NCI-H748 (cell line): Measurements from ENCODE around the gene CGRRF1.

ENCODE experiments used
- DNase-seq: peaks from one replicate; lab custom pipeline; 2025; ENCODE audit not compliant: unreplicated experiment; lab: John Stamatoyannopoulos, UW

The CGRRF1 gene, protein sequence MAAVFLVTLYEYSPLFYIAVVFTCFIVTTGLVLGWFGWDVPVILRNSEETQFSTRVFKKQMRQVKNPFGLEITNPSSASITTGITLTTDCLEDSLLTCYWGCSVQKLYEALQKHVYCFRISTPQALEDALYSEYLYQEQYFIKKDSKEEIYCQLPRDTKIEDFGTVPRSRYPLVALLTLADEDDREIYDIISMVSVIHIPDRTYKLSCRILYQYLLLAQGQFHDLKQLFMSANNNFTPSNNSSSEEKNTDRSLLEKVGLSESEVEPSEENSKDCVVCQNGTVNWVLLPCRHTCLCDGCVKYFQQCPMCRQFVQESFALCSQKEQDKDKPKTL

DNA sequence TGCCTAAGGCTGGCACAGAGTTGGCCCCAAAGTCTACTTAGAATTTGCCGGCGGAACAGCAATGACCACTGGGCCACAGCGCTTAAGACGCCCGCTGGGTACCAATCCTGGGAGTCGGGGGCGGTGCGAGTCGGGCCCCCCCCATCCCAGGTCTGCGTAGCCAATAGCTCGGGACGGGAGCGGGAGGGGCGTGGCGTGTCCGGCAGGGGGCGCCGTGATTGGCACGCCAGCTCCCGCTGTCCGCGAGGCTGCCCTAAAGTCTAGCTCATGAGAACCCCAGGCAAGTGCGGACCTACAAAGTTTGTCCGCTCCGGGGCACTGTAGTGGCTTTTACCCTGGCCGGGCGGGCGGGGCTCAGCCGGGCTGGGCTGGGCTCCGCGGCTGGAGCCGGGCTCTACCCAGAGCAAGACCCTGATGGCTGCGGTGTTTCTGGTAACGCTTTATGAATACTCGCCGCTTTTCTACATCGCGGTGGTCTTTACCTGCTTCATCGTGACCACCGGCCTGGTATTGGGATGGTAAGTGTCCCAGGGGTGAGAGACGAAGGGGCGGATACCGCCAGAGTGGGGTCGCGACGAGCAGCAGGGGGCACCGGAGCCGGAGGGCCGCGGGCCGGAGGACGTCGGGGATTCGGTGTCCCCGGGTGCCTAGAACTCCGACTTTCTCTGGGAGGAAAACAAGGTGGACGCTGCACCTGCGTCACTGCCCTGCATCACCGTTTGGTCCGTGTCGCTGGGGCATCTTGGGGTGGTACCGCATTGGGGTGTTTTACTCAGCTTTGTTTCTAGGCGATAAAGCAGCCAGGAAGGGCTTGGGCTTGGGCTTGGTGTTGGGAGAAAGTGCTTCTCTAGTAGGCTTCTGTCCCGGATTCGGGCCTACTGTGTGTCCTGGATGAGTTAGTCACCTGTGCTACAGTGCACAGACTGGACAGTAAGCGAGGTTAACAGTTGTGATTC lies at the start of gene CGRRF1:
TSS of gene CGRRF1 (plus strand) at position 361 of the 956 bp plus-strand sequence. CDS start at position 415, 54 bp downstream.
- DNase-seq = peak; percentile 98

DNA sequence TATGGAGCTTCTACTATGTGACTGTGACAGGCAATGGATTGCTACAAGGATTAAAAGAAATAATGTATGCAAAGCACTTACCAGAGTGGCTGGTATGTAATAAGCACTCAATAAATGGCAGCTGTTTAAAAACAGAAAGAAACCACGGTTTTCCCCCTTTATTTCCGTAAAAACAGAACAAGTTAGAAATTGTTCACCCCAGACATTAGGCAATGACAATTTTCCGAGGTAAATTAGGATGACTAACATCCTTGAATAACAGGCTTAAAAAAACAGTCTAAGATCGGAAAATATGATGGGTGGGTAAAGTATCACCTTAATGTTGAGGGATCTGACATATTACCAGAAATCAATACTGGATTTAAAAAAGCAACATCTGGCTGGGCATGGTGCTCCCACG lies 47.7 kb upstream of the CGRRF1 start:
- DNase-seq = no peak

DNA sequence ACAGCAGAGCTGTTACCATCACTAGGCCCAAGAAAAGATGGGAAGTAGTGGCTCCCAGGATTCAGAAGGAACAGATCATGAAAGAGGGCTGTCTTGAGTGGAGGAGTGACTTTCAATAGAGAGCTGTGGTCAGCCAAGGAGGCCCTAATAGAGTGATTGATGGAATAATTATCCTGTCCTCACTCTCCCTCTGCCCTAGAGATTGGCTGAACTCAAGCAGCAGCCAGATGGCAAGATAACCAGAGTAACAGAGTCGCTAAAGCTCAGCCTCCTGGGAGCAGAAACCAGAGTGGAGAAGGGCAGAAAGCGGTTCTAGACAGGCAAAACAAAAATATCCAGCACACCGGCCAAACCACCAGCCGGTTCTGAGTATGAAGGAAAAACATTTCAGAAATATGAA lies 44.1 kb upstream of the CGRRF1 start:
- no peak for DNase-seq

DNA sequence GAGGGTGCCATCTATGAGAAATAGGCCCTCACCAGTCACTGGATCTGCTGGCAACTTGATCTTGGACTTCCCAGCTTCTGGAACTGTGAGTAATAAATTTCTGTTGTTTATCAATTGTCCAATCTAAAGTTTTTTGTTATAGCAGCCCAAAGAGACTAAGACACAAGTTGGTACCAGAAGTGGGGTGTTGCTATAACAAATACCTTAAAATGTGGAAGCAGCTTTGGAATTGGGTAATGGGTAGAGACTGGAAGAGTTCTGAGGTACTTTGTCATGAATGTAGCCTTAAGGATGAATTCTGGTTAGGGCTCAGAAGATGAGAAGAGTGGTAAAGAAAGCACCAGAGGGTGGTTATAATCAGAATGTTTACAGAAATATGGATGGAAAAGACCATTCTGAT lies 42.4 kb upstream of the CGRRF1 start:
- DNase-seq = no peak

DNA sequence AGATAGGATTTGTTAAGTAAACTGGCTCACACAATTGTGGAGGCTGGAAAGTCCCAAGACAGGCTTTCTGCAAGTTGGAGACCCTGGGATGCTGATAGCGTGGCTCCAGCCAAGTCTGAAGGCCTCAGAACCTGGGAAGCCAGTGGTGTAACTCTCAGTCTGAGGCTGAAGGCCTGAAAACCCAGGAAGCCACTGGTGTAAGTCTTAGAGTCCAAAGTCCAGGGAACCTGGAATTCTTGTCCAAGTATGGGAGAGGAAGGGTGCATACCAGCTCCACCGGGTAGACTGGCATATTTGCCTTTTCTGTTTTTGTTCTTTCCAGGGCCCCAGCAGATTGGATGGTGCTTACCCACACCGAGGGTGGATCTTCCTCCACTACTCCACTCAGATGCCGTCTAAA lies 39.0 kb upstream of the CGRRF1 start:
- no peak for DNase-seq

DNA sequence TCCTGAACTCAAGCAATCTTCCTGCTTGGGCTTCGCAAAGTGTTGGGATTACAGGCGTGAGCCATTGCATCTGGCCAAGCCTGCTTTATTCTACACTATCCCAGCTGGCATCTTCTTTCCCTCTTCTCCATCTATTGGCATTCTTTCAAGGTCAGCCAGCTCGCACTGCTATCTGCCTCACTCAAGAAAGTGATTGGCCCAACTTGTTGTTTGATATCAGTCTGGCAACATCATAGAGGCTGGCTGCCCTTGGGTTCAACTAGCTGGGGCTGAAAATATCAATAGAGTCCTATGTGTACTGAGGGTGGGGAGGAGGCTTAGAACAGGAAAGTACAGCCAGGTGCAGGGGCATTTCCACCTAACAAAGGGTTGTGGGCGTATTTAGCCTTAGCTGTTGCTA lies 38.1 kb upstream of the CGRRF1 start:
- DNase-seq = no peak

DNA sequence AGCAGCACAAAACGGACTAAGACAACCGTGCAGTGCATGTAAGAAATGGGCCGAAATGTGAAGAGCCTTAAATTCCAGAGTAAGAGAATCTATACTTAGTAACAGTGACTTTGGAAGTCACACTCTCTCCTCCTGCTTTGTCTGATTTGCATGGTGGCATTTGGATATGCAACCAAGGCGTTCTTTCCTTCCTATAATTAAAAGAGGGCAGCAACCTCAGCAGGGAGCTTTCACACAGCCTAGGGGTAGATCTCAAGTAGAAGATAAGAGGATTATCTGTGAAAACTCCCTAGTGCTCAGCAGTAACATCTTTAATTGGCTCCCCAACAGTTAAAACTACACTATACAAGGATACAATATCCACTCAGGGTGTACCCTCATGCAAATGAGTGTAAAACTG lies 37.4 kb upstream of the CGRRF1 start:
- no peak for DNase-seq

DNA sequence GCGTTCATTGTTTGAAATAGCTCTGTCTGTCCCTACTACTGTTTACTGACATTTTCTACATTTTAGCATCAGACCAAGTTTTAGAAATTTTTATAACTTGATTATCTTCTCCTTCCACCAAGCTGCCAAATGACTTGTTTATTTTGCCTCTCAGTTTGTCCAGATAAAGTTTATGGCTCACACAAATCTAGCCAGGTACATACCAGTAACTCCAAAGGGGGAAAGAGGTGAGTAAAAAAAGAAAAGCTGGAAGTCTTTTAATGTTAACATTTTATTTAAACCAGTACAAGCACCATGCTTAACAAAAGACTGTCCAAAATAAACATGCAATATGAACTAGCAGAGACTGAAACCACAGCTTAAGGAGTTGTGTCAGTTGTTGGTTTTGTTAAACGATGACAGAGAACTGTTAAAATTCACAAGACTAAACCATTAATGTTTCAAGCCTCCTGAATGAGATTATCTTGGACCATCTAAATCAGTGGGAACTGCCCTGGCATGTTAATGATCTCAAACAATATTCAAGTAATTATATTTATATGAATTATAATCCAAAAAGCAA lies 35.4 kb upstream of the CGRRF1 start:
- DNase-seq = no peak

DNA sequence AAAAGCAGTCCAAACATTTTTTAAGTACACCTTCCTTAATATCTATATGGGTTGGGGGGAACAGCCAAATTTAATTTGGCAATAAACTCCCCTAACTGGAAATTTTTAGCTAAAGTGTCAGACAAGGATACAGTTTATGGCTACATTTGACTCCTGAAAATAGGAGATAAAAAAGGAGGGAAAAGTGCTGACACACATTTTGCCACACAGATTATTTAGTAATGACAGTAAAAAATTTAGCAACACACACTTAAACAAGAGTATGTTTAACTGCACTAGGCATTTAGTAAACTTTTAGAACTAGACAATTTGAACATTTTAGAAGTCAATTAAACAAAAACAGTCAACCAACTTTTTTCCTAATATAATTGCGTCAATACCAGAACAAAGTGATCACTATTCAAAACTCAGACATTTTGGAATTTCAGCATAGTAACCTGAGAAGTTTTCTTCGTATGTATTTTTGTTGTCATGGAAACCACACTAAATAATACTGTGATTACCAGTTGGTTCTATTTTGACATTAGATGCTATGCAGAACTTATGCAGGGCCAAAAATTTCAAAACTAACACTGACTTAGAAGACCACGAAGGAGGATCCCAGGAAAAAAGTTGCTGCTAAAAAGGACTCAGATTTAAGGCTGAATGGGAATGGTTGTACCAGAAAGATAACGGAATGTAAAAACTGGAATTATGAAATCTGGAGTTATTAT lies 34.4 kb upstream of the CGRRF1 start:
- DNase-seq = no peak

DNA sequence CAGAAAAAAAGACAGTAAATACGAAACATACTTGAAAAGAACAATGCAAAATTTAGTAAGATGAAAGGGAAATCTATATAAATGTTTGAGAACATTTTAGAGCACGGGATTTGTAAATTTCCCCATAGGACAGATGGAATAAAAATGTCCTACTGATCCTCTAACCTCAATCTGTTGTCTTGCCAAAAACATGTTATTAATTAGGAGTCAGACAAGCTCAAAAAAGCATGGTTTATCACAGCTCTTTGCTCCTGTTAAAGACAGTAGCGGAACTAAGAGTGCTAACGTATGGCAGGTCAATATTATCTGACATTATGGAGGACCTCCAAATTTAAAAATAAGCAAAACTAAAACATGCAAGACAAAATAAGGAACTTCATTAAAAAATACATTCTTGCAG lies 33.8 kb upstream of the CGRRF1 start:
- no peak for DNase-seq

DNA sequence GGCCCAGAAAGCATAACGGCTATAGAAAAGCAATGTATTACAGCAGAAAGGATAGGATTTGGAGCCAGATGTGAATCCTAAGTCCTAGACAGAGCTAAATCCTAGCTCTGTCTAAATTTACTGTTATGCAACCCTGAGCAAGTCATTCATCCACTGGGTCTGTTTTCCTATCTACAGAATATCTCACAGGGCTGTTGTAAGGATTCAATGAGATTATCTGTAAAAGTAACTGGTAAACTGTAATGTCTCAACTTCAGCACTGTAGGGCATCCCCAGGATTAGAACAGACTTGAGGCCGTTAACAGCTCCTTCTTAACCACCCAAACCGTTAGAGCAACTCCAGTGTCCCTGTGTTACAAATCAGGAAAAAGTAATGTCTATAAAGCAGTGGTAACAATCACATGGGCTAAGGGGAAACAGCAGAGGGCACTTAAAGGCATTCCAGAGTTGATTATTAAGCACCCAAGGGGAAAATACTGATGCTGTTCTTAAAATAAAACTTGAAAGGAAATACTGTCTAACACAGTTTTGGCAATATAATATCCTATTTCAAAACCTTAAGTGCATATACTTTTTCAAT lies 31.0 kb upstream of the CGRRF1 start:
- DNase-seq = no peak

DNA sequence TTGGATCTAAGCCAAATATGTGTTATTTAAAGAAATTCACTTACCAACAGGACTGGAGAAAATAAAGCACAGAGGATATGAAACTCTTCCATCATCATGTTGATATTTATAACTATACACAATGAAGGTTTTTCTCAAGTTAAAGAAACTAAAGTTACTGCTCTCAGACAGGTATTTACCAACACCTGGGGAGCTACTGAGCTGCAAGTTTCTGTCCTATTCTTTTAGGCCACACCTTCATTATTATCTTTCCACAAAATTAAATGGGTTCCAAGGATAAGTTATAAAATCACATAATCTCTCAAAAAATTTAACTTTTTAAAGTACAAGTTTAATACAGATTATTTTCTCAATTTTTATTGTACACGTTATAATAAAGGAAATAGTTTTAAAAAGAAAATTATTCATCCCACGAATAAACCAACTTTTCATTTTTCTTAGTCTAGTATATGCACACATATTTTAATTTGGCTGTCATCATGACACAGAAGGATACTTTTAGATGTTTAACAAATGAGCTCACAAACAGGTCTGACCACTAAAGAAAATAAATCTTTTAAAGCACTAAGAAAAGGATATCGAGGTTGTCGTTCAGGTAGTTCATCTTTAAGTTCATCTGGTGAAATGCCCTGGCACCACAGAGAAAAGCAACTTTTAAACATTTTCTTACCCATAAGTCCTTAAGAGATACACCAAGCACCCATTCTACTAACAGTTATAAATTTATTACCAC lies 28.7 kb upstream of the CGRRF1 start:
- DNase-seq = no peak

DNA sequence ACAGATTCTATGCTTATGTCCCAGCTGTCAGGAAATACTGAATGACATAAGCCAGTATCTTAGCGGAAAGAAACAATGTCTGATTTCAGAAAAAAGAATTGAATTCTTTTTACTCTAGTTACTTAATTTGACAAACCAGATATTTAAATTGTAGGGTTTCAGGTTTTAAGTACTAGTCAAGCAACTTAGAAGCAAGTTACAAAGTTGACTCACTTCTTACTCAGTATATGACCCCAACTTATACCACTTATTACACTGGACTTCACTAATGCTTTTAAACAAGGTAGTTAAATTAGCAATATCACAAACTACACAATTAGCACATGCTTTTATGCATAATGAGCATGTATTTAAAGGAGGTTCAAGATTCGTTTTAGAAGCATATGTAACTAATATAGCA lies 28.0 kb upstream of the CGRRF1 start:
- no peak for DNase-seq

DNA sequence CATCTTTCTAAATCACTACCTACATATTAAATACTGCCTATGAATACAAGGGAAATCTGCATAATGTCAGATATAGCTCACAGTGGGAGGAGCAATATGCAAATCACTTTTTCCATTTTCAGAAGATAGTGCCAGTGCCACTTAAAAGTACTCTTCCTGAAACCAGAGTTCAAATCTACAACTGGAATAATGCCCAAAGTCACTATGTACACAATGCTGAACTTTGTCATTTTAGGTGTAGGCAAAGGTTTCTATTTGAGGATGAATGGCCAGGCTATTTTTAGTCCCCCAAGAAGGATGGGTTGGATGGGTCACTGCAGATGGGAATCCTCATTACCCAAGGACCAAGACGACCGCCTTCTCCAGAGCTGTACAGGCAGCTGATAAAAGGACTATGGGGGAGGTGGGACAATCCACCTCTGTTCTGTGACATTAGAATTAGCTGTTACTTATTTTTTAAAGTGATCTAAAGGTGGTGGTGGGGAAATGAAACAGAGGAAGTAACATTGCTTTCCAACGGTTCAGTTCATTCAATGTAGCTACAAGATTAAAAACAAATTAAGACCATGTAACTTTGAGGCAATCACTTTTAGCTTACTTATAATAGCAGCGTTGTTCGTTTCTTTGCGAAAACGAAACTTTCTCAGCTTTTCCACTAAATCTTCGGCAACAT lies 26.5 kb upstream of the CGRRF1 start:
- no peak for DNase-seq

DNA sequence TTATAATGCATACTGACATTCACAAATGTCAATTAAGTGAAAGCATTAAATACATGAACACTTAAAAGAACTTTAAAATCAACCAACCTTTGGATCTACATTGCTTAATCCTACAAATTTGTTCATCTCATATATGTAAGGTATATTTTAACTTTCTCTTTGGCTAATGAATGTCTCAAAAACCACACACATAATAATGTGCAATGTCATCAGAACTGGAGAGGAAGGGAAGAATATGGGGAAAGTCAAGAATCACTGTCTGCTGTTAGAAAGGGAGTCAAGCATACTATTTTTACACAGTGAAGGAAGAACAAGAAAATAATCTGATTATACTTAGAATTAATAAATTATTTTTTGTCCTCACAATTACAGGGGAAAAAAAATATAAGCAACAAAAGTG lies 25.9 kb upstream of the CGRRF1 start:
- DNase-seq = no peak

DNA sequence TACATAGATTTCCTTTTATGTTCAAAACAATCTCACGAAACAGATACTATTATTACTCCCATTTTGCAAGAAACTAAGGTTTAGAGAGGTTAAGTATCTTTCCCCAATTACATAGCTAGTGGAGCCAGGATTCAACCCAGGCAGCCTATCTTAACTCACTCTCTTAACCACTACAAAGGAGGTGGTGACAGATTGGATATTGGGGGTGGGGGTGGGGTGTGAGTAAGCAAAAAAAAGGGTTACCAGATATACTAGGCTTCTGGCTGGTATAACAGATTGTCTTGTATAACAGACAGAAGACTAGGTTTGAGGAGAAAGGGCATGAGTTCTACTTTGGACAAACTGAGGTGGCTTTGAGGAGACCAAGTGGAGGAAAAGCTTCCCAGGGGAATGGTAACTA lies 23.0 kb upstream of the CGRRF1 start:
- no peak for DNase-seq

DNA sequence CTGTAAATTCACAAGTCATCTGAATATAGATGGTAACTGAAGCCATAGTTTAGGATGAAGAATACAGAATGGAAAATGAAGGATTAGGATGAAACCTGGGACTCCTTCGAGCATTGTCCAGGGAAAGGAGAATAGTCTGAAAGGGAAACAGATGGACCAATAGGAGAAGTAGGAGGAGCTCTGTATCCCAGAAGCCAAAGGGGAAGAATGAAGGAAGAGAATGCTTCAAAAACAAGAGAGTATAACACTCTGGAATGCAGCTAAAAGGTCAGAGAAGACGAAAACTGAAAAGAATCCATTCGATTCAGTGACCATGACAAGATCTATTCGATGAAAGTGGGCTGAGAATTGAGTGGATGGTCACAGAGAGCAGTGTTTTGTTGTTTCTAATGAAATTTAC lies 21.9 kb upstream of the CGRRF1 start:
- peak; percentile 8 for DNase-seq

DNA sequence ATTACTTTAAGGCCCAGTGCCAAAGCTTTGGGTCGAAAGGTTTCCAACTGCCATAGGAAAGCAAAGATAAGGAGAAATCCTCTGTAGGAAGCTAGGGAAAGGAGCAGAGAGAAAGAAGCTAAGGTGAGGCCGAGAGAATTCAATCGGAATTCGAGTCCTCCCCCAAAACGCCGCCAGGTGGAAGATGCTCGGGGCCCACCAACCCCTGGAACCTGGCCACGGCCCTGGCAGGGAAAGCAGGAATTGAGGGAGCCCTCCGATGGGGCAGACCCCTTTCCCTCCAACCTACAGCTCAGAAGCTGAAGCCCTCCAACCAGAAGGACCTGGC lies 21.4 kb upstream of the CGRRF1 start:
- no peak for DNase-seq

DNA sequence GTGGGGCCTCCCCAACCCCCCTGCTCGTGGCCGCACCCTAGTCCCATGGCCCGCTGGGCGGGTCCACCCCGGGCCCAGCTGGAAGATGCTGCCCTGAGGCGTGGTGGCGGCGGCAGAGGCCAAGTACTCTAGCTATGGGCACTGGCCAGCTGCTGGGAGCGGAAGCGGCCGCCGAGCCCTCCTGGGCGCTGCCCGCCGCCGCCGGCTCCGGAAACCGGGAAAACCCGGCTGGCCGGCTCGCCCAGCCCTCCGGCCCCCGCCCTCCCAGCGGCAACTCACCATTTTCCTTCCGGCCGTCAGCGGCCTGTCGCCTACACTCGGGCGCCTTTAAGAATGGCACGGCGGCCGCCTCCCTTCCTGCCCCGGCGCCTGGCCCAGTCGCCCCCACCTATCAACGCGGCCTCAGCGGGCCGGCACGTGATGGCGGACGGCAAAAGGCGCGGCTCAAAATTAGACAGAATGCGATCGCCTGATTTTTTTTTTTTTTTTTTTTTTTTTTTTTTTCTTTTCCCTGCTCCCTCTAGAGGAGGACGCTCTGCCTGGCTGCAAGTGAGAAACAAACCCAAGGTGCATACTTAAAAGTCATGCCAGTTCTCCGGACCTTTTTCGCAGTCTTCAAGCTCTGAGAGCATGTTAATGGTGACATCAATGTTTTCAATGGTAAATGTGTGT lies 20.9 kb upstream of the CGRRF1 start, which contains the start of gene GMFB:
TSS of gene GMFB (minus strand) at position 335 of the 672 bp plus-strand sequence. CDS start at position 282, 53 bp downstream.
- DNase-seq = peak; percentile 91
